CD4-positive, alpha-beta T cell treated with Interleukin-4 for 4 hours (primary cell): ENCODE results near the gene PPP2R2C.

Experiments
- DNase-seq: peaks from one replicate; pipeline ENCODE4 v3.0.0-alpha.2; 2020

The PPP2R2C gene

GRCh38 chr4:6394671-6395081 lies 77.7 kb downstream of the PPP2R2C start:
- DNase-seq: no peak

GRCh38 chr4:6393544-6394475 lies 78.6 kb downstream of the PPP2R2C start:
- no peak for DNase-seq

GRCh38 chr4:6393066-6393465 lies 79.3 kb downstream of the PPP2R2C start:
- no peak for DNase-seq

- DNase-seq: no peak
Measured at GRCh38 chr4:6392407-6392806, 80.0 kb downstream of the PPP2R2C start.

- DNase-seq: no peak
Measured at GRCh38 chr4:6391852-6392188, 80.6 kb downstream of the PPP2R2C start.

GRCh38 chr4:6391186-6391851 lies 81.1 kb downstream of the PPP2R2C start:
- DNase-seq: no peak

GRCh38 chr4:6390356-6390755 lies 82.1 kb downstream of the PPP2R2C start:
- no peak for DNase-seq

- DNase-seq: no peak
Measured at GRCh38 chr4:6389142-6389825, 83.1 kb downstream of the PPP2R2C start.

- DNase-seq: no peak
Measured at GRCh38 chr4:6388713-6389112, 83.7 kb downstream of the PPP2R2C start.

GRCh38 chr4:6387946-6388345 lies 84.5 kb downstream of the PPP2R2C start:
- no peak for DNase-seq

GRCh38 chr4:6386091-6386490 lies 86.3 kb downstream of the PPP2R2C start:
- DNase-seq: no peak

GRCh38 chr4:6385288-6385687 lies 87.1 kb downstream of the PPP2R2C start:
- no peak for DNase-seq

- DNase-seq: no peak
Measured at GRCh38 chr4:6384541-6384940, 87.9 kb downstream of the PPP2R2C start.

- no peak for DNase-seq
Measured at GRCh38 chr4:6383929-6384328, 88.5 kb downstream of the PPP2R2C start.

- no peak for DNase-seq
Measured at GRCh38 chr4:6383009-6383404, 89.4 kb downstream of the PPP2R2C start.

GRCh38 chr4:6381571-6382123 lies 90.8 kb downstream of the PPP2R2C start:
- no peak for DNase-seq

- DNase-seq: no peak
Measured at GRCh38 chr4:6380746-6381410, 91.5 kb downstream of the PPP2R2C start.

GRCh38 chr4:6379767-6380745 lies 92.4 kb downstream of the PPP2R2C start:
- no peak for DNase-seq

- DNase-seq: no peak
Measured at GRCh38 chr4:6378493-6379445, 93.6 kb downstream of the PPP2R2C start.
